A549 (cell line): ENCODE data around the gene TTC21B. TPM values are rescaled to one million over a fixed set of nuclear protein-coding genes. Genes with fewer than 3 reads are reported as not detected.

Source experiments
- ATAC-seq, 2 experiments: fragments of 200-7000 bp in 1 of 2; fragments of >200 bp in 1 of 2; cut with Nextera tagmentation in 1 of 2; cut with Tn5 transposase in 1 of 2; 3 replicates each; pipeline versions ENCODE4 v1.8.0 to v1.9.1; 2018 to 2020; ENCODE audit warnings: mild to moderate bottlenecking in 1 of 2, moderate library complexity in 1 of 2
- CTCF ChIA-PET: fragments of 300-600 bp; sonication (Branson Sonifier 250); formaldehyde crosslinking; extraction: SDS; loops from one replicate; lab custom pipeline; 2021; ENCODE audit warnings: antibody characterized with exemption, inconsistent platforms; lab: Yijun Ruan, JAX
- POLR2A ChIA-PET: fragments of 350-600 bp; formaldehyde crosslinking; extraction: SDS; loops from one replicate; lab custom pipeline; 2021; ENCODE audit warnings: antibody characterized with exemption, inconsistent platforms; lab: Yijun Ruan, JAX
- DNase-seq, 2 experiments: peaks; one replicate each; pipeline versions ENCODE4 v3.0.0 to v3.0.0-alpha.2; 2011 to 2016; ENCODE audit warnings: low read depth in 1 of 2, low spot score in 1 of 2
- FAIRE-seq: peaks from 2 replicates; lab custom pipeline; 2011; peaks lifted over from hg19 to GRCh38; lab: Jason Lieb, UNC
- H3K27ac ChIP-seq, 2 experiments: fragments of >200 bp; sonication (Bioruptor Twin); formaldehyde crosslinking; 3 replicates each; pipeline ENCODE4 v1.5.1; 2016 to 2017
- H3K4me1 ChIP-seq: fragments of >200 bp; sonication (Bioruptor Twin); formaldehyde crosslinking; 3 replicates; pipeline ENCODE4 v1.6.1; 2016
- H3K4me2 ChIP-seq: fragments of >200 bp; sonication (Bioruptor Twin); formaldehyde crosslinking; 3 replicates; pipeline ENCODE4 v1.6.1; 2016
- H3K4me3 ChIP-seq: fragments of >200 bp; sonication (Bioruptor Twin); formaldehyde crosslinking; 3 replicates; pipeline ENCODE4 v1.5.1; 2016
- H3K9me3 ChIP-seq: fragments of >200 bp; sonication (Bioruptor Twin); formaldehyde crosslinking; 3 replicates; pipeline ENCODE4 v1.6.1; 2016
- BHLHE40 ChIP-seq: IDR thresholded peaks from 2 replicates; pipeline ENCODE4 v1.6.1; 2012; ENCODE audit warnings: low read depth, low read length, inconsistent platforms
- EHF ChIP-seq: fragments of 250-450 bp; sonication (Bioruptor Pico); IDR thresholded peaks from 2 replicates; pipeline ENCODE4 v1.5.0; 2020; ENCODE audit warnings: mild to moderate bottlenecking
- EHMT2 ChIP-seq: fragments of 200-600 bp; sonication (generic); IDR thresholded peaks from 2 replicates; pipeline ENCODE4 v1.6.1; 2016; ENCODE audit warnings: antibody characterized with exemption, low read depth, mild to moderate bottlenecking, moderate library complexity
- ESRRA ChIP-seq: fragments of 150-350 bp; IDR thresholded peaks from 2 replicates; pipeline ENCODE4 v1.6.1; 2014; ENCODE audit warnings: mild to moderate bottlenecking, low read length, borderline replicate concordance
- FOSB ChIP-seq: fragments of 250-450 bp; sonication (Bioruptor Pico); IDR thresholded peaks from 2 replicates; pipeline ENCODE4 v1.5.0; 2020; ENCODE audit warnings: mild to moderate bottlenecking, moderate library complexity
- FOSL2 ChIP-seq, 2 experiments: fragments of 450-650 bp in 1 of 2; fragments of >200 bp in 1 of 2; sonication (Bioruptor Twin) in 1 of 2; formaldehyde crosslinking; IDR thresholded peaks; 2 replicates each; pipeline versions ENCODE4 v1.5.0 to v1.6.1; 2016 to 2020; ENCODE audit warnings: mild to moderate bottlenecking in 1 of 2, moderate library complexity in 1 of 2
- HEYL ChIP-seq: fragments of 250-450 bp; sonication (Bioruptor Pico); IDR thresholded peaks from 2 replicates; pipeline ENCODE4 v1.8.0; 2021; ENCODE audit warnings: mild to moderate bottlenecking, moderate library complexity
- HOXA7 ChIP-seq: fragments of 250-450 bp; sonication (Bioruptor Pico); IDR thresholded peaks from 2 replicates; pipeline ENCODE4 v1.5.0; 2020; ENCODE audit warnings: mild to moderate bottlenecking, moderate library complexity
- KDM1A ChIP-seq: fragments of 200-600 bp; sonication (generic); IDR thresholded peaks from 2 replicates; pipeline ENCODE4 v1.6.1; 2016; ENCODE audit warnings: low read depth, mild to moderate bottlenecking
- MYC ChIP-seq: IDR thresholded peaks from 2 replicates; pipeline ENCODE4 v1.6.1; 2012; ENCODE audit warnings: mild to moderate bottlenecking, inconsistent platforms, low read length, improper control_type of control experiment, borderline replicate concordance
- NPAS2 ChIP-seq: fragments of 250-450 bp; sonication (Bioruptor Pico); IDR thresholded peaks from 2 replicates; pipeline ENCODE4 v1.8.0; 2022; ENCODE audit warnings: mild to moderate bottlenecking, moderate library complexity, borderline replicate concordance
- POLR2AphosphoS2 ChIP-seq: conservative IDR thresholded peaks from 2 replicates; pipeline ENCODE4 v1.6.1; 2012; ENCODE audit warnings: low read length, improper control_type of control experiment, inconsistent platforms
- RAD21 ChIP-seq, 2 experiments: fragments of >200 bp in 1 of 2; sonication (Bioruptor Twin) in 1 of 2; formaldehyde crosslinking in 1 of 2; IDR thresholded peaks in 1 of 2; conservative IDR thresholded peaks in 1 of 2; 2 replicates in 1 of 2; 3 replicates in 1 of 2; pipeline ENCODE4 v1.6.1; 2012 to 2018; ENCODE audit warnings: inconsistent platforms in 1 of 2
- RNF2 ChIP-seq: fragments of 200-600 bp; sonication (generic); IDR thresholded peaks from 2 replicates; pipeline ENCODE4 v1.6.1; 2016; ENCODE audit warnings: low read depth, mild to moderate bottlenecking, antibody characterized with exemption, moderate library complexity, borderline replicate concordance
- SREBF2 ChIP-seq: fragments of 450-650 bp; IDR thresholded peaks from 2 replicates; pipeline ENCODE4 v1.6.1; 2014; ENCODE audit warnings: mild to moderate bottlenecking, moderate library complexity
- ZFP36 ChIP-seq: fragments of 450-650 bp; IDR thresholded peaks from 2 replicates; pipeline ENCODE4 v1.6.1; 2014; ENCODE audit warnings: borderline replicate concordance; ENCODE audit not compliant: partially characterized antibody
- WGBS: methylation state at CpG from one replicate; pipeline ENCODE4 v1.1.6; 2017; ENCODE audit errors: missing lambda C conversion rate; 5-methylcytosine and 5-hydroxymethylcytosine counted together
- polyA plus RNA-seq, 4 experiments: library from polyadenylated mRNA; depleted of rRNA in 3 of 4; stranded (reverse); fragments of >200 nt; fragmentation: RNase III in 1 of 4; extraction: RNeasy Plus Mini Kit Qiagen cat#74134 plus additional on column Dnase treatment in 1 of 4; gene quantifications; 2 replicates in 3 of 4; 3 replicates in 1 of 4; pipeline ENCODE4 v1.2.3, GENCODE V29; 2011 to 2017
- TF ChIP-seq, protein P1 (sequence below): IDR thresholded peaks from 2 replicates; pipeline ENCODE4 v1.6.1; 2012; ENCODE audit warnings: low read depth, borderline replicate concordance
- TF ChIP-seq, protein P2 (sequence below): fragments of 250-450 bp; sonication (Bioruptor Pico); IDR thresholded peaks from 2 replicates; pipeline ENCODE4 v1.5.0; 2021; ENCODE audit warnings: mild to moderate bottlenecking, moderate library complexity, borderline replicate concordance
- TF ChIP-seq, protein P3 (sequence below): fragments of 150-350 bp; IDR thresholded peaks from 2 replicates; pipeline ENCODE4 v1.6.1; 2014; ENCODE audit warnings: low read depth, mild to moderate bottlenecking, low read length

The TTC21B gene
- polyA plus RNA-seq, 2 of the 4 experiments (the other 2 are of a cell fraction) = 6.2 to 17.5 TPM

DNA sequence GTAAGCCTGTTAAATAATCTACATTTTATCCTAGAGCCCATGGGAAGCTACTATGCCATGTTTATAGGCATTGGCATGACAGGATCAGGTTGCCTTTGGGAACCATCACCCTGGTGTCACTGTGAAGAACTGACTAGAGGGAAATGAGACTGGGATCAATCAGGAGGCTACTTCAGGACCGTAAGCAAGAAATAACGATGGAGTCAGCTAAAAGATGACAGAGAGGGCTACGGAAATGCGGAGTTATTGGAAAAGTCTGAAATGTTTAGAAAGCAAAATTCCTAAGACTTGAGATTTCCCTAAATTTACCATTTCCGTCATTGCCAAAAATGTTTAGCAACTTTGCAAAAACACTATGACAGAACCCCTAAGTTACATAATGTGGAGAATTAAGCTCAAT, 50.2 kb downstream of the TTC21B start:
- no peak overlapping the region for H3K4me2 ChIP-seq
- no peak overlapping the region for H3K4me3 ChIP-seq
- no peak overlapping the region for H3K27ac ChIP-seq
- WGBS = 98% methylated on average over 5 of the region's 5 CpGs
- H3K9me3 ChIP-seq = no peaks in the 10 kb centered on the region
- no peak for DNase-seq
- POLR2A ChIA-PET = no interaction called here
- no peak for FAIRE-seq
- TF ChIP-seq RAD21 (conservative IDR thresholded peaks at IDR 0.05 in 1 of 2, IDR thresholded peaks at IDR 0.05 in 1 of 2) = no peak
- TF ChIP-seq ESRRA = no peak
- TF ChIP-seq RNF2 = no peak
- no peak for TF ChIP-seq BHLHE40
- TF ChIP-seq HEYL (CRISPR knock-in tag) = no peak
- TF ChIP-seq, protein P1, sequence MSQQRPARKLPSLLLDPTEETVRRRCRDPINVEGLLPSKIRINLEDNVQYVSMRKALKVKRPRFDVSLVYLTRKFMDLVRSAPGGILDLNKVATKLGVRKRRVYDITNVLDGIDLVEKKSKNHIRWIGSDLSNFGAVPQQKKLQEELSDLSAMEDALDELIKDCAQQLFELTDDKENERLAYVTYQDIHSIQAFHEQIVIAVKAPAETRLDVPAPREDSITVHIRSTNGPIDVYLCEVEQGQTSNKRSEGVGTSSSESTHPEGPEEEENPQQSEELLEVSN = no peak
- TF ChIP-seq, protein P2, sequence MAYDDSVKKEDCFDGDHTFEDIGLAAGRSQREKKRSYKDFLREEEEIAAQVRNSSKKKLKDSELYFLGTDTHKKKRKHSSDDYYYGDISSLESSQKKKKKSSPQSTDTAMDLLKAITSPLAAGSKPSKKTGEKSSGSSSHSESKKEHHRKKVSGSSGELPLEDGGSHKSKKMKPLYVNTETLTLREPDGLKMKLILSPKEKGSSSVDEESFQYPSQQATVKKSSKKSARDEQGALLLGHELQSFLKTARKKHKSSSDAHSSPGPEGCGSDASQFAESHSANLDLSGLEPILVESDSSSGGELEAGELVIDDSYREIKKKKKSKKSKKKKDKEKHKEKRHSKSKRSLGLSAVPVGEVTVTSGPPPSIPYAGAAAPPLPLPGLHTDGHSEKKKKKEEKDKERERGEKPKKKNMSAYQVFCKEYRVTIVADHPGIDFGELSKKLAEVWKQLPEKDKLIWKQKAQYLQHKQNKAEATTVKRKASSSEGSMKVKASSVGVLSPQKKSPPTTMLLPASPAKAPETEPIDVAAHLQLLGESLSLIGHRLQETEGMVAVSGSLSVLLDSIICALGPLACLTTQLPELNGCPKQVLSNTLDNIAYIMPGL (CRISPR knock-in tag) = no peak
- no peak for TF ChIP-seq POLR2AphosphoS2
- TF ChIP-seq NPAS2 = no peak
- no peak for TF ChIP-seq EHF (CRISPR knock-in tag)
- no peak for TF ChIP-seq FOSB (CRISPR knock-in tag)
- no peak for TF ChIP-seq FOSL2 (IDR thresholded peaks at IDR 0.05)
- no peak for TF ChIP-seq FOSL2 (CRISPR knock-in tag; IDR thresholded peaks at IDR 0.05)
- TF ChIP-seq ZFP36 = no peak
- no peak for TF ChIP-seq KDM1A
- TF ChIP-seq MYC = no peak
- TF ChIP-seq SREBF2 = no peak
- no peak for TF ChIP-seq EHMT2
- no peak for TF ChIP-seq HOXA7
- CTCF ChIA-PET = interaction anchor here (1.4 kb wide), 1 partner anchor 14 kb away, joined by 4 read pairs; no protein-coding TSS in a partner anchor
- no peak for ATAC-seq
- no peaks in the 10 kb centered on the region for H3K4me1 ChIP-seq

DNA sequence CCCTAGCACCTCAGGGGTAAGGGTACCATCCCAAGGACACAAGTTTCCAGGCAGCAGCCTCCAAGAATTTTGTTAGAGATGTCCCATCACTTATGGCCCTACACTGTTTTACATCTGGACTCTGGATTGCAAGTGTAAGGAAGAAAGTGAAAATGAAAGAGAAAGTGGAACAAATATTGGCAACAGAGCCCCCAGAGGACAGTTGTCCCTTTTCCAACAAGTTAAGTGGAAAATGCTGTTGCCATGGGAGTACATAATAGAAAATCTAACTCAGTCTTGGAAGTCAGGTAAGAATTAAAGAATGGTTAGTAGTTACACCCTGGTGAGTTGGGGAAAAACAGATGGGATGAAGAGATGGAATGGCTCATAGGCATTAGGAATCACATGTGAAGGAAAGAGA, 50.6 kb downstream of the TTC21B start:
- ChIA-PET CTCF (no interaction called here), POLR2A (no interaction called here)
- Histone ChIP-seq H3K4me3 (no peak overlapping the region), H3K9me3 (no peaks in the 10 kb centered on the region), H3K27ac (no peak overlapping the region), H3K4me2 (no peak overlapping the region), H3K4me1 (no peaks in the 10 kb centered on the region)
- TF ChIP-seq, protein P2 (CRISPR knock-in tag) = no peak
- TF ChIP-seq, protein P3, sequence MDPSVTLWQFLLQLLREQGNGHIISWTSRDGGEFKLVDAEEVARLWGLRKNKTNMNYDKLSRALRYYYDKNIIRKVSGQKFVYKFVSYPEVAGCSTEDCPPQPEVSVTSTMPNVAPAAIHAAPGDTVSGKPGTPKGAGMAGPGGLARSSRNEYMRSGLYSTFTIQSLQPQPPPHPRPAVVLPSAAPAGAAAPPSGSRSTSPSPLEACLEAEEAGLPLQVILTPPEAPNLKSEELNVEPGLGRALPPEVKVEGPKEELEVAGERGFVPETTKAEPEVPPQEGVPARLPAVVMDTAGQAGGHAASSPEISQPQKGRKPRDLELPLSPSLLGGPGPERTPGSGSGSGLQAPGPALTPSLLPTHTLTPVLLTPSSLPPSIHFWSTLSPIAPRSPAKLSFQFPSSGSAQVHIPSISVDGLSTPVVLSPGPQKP = no peak
- TF ChIP-seq HOXA7 (no peak), BHLHE40 (no peak)
- TF ChIP-seq, protein P1 = no peak
- ATAC-seq (no peak), FAIRE-seq (no peak), DNase-seq (no peak)
